GM15510 (cell line): ENCODE data around the gene SIGLEC9.

Source experiments
- POLR2A ChIP-seq: IDR thresholded peaks from 3 replicates; pipeline ENCODE4 v1.6.1; 2011; ENCODE audit warnings: borderline replicate concordance; ENCODE audit not compliant: insufficient read length; ENCODE audit errors: extremely low read depth

Gene SIGLEC9

DNA sequence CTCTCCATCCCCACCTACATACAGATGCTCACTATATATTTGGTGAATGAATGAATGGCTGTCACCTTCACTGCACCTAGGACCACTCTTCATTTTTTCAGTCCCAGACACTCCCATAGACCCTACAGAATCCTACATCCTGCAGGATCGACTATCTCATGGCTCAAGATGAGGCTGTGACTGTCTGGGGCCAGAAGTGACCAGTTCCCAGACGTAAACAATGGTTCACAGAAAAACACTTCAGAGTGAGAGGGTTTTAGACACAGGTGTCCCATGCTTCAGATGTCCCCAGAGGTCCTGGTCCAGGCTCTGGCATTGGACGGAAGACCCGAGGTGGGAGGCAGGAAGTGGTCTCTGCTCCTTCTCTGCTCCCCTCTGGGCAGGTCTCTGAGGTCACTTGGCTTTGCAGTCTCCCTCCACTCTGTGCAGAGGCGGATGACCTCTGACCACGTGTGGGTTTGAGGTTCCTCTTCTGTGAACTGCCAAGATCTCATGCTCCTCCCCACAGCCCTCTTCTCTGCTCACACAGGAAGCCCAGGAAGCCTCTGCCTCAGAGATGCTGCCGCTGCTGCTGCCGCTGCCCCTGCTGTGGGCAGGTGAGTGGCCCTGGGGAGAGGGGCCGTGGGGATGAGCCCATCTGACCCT lies 42.3 kb downstream of the SIGLEC9 start:
- TF ChIP-seq POLR2A: no peak

DNA sequence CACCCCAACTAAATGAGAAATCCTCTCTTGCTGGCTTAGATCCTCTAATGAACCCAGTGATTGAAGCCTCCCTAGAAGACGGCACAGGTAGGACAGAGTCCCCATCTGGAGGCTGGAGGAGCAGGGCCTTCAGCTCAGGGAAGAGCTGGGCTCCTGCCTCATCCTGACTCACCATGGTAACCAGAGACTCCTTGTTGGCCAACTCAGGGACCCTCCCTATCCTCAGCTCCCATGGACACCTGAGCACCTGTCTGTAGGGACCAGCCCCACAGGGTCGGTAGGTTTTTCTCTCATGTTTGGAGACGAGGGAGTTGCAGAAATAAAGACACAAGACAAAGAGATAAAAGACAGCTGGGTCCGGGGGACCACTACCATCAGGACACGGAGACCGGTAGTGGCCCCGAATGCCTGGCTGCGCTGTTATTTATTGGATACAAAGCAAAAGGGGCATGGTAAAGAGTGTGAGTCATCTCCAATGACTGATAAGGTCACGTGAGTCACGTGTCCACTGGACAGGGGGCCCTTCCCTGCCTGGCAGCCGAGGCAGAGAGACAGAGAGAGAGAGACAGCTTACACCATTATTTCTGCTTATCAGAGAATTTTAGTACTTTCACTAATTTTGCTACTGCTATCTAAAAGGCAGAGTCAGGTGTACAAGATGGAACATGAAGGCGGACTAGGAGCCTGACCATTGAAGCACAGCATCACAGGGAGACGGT lies 44.0 kb downstream of the SIGLEC9 start:
- TF ChIP-seq POLR2A: no peak

DNA sequence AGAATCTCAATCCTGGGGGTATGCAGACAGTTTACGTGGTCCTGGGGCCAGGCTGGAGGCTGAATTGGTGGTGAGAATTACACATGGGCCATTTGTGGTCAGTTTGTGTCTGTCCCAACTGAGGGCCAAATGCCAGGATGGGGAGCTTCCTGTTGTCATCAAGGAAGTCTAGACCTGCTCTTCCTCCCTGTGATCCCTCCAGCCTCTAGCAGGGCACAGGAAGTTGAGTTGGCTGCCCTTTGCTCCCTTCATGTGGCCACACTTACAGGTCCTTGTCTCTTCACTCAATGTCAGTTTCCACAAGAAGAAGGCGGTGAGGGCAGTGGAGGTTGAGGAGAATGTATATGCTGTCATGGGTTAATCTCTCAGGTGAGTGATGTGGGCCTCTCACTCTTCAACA lies 47.5 kb downstream of the SIGLEC9 start:
- no peak for TF ChIP-seq POLR2A

DNA sequence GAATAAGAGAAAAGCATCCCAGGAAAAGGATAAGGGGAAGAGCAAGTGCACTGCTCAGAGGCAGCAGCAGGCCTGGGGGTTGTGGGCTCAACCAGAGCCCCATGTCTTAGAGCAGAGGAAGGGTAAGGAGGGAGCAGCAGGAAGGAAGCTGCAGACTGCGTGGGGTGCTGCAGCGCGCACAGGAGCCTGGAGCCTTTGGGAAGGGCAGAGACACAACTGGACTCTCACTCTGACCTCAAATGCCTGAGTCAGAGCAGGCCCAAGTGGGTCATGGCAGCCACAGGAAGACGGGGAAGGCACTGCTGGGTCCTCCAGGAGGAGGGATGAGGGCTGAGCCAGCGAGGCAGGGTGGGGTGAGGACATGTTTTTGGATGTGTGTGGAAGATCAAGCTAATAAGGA lies 49.0 kb downstream of the SIGLEC9 start:
- TF ChIP-seq POLR2A: no peak

DNA sequence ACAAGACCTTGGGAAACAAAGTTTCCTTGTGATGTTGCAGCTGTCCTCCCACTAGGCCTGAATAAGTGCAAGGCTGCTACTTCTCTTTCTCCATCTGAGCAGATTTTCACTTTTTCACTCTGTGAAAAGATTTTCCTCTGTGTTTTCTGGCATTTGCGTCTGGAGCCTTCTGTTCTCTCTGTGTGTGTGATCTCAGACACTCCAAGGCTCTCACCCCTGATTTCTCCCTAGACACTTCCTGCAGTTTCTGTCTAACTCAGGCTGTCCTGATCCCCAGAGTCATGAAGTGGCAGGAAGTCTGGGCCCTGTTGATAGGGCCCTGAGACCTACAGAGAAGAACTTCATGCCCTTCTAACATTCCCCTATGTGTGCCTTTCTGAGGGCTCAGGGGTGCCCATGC lies 54.5 kb downstream of the SIGLEC9 start:
- TF ChIP-seq POLR2A: no peak
